Keratinocyte (primary cell): ENCODE measurements around the gene BCL2L12. TPM values are rescaled to one million over a fixed set of nuclear protein-coding genes. Genes with fewer than 3 reads are reported as not detected.

Experiments
- DNase-seq: peaks from one replicate; pipeline ENCODE4 v3.0.0-alpha.2; 2011; ENCODE audit warnings: low read depth, missing footprints, low spot score
- FAIRE-seq: peaks from 2 replicates; lab custom pipeline; 2011; peaks lifted over from hg19 to GRCh38; lab: Jason Lieb, UNC
- H2AFZ ChIP-seq: 2 replicates; pipeline ENCODE4 v1.6.0; 2012; ENCODE audit warnings: low read length, control low read depth, inconsistent platforms; ENCODE audit not compliant: control insufficient read depth
- H3K27ac ChIP-seq: 2 replicates; pipeline ENCODE4 v1.5.1; 2011; ENCODE audit warnings: low read length; ENCODE audit not compliant: control insufficient read depth, insufficient read depth
- H3K27me3 ChIP-seq: 3 replicates; pipeline ENCODE4 v1.6.0; 2011; ENCODE audit warnings: low read length; ENCODE audit not compliant: control insufficient read depth, insufficient read depth; ENCODE audit errors: extremely low read depth
- H3K36me3 ChIP-seq, 2 experiments: 2 replicates in 1 of 2; 3 replicates in 1 of 2; pipeline ENCODE4 v1.5.1; 2011; ENCODE audit warnings: low read length in 2 of 2, mild to moderate bottlenecking in 1 of 2; ENCODE audit not compliant: control insufficient read depth in 2 of 2, insufficient read depth in 2 of 2; ENCODE audit errors: extremely low read depth in 1 of 2
- H3K4me1 ChIP-seq: 3 replicates; pipeline ENCODE4 v1.5.1; 2011; ENCODE audit warnings: low read length; ENCODE audit not compliant: control insufficient read depth, insufficient read depth; ENCODE audit errors: extremely low read depth
- H3K4me2 ChIP-seq: 3 replicates; pipeline ENCODE4 v1.6.0; 2011; ENCODE audit warnings: low read depth, low read length; ENCODE audit not compliant: control insufficient read depth, insufficient read depth; ENCODE audit errors: extremely low read depth
- H3K4me3 ChIP-seq, 3 experiments: fragments of 200-600 bp in 1 of 3; sonication (generic) in 1 of 3; 2 replicates in 2 of 3; 3 replicates in 1 of 3; pipeline ENCODE4 v1.5.1; 2011 to 2016; ENCODE audit warnings: low read length in 3 of 3, mild to moderate bottlenecking in 3 of 3, control low read depth in 2 of 3, inconsistent platforms in 1 of 3, low read depth in 1 of 3, mixed read lengths in 1 of 3, mixed run types in 1 of 3, moderate library complexity in 1 of 3; ENCODE audit not compliant: control insufficient read depth in 2 of 3, insufficient read depth in 2 of 3; ENCODE audit errors: extremely low read depth in 1 of 3
- H3K79me2 ChIP-seq: 2 replicates; pipeline ENCODE4 v1.6.0; 2012; ENCODE audit warnings: low read length; ENCODE audit not compliant: control insufficient read depth, insufficient read depth
- H3K9ac ChIP-seq: 3 replicates; pipeline ENCODE4 v1.6.0; 2011; ENCODE audit warnings: low read length; ENCODE audit not compliant: control insufficient read depth, insufficient read depth; ENCODE audit errors: extremely low read depth
- H3K9me1 ChIP-seq: 3 replicates; pipeline ENCODE4 v1.6.0; 2011; ENCODE audit warnings: low read length; ENCODE audit not compliant: control insufficient read depth, insufficient read depth; ENCODE audit errors: extremely low read depth
- H3K9me3 ChIP-seq: 2 replicates; pipeline ENCODE4 v1.5.1; 2012; ENCODE audit warnings: low read depth, low read length; ENCODE audit not compliant: control insufficient read depth
- H4K20me1 ChIP-seq: 3 replicates; pipeline ENCODE4 v1.6.0; 2011; ENCODE audit warnings: low read length; ENCODE audit not compliant: control insufficient read depth, insufficient read depth; ENCODE audit errors: extremely low read depth
- EZH2 ChIP-seq: IDR thresholded peaks from one replicate; pipeline ENCODE4 v1.6.1; 2012; ENCODE audit warnings: inconsistent platforms, mild to moderate bottlenecking, low read length, moderate library complexity
- dilution Hi-C: fragments of 300-500 bp; cut with MboI; formaldehyde crosslinking; loops from one replicate; pipeline ENCODE4 v1.7.0; 2020; ENCODE audit warnings: low sequenced_read_pairs; ENCODE audit not compliant: extremely low pct_ligation_motif_present
- polyA plus RNA-seq, 5 experiments: library from polyadenylated mRNA; depleted of rRNA in 3 of 5; stranded (reverse) in 3 of 5; stranded (forward) in 1 of 5; unstranded in 1 of 5; fragments of >200 nt; gene quantifications; 1 replicate in 1 of 5; 2 replicates in 3 of 5; 3 replicates in 1 of 5; pipeline versions ENCODE4 v1.2.1 to v1.2.3, GENCODE V29; 2011 to 2012; ENCODE audit warnings: missing spikeins in 2 of 5, low read depth in 1 of 5, low replicate concordance in 1 of 5
- TF ChIP-seq, protein P1 (sequence below), 3 experiments: IDR thresholded peaks in 1 of 3; conservative IDR thresholded peaks in 1 of 3; optimal IDR thresholded peaks in 1 of 3; 2 replicates in 2 of 3; 3 replicates in 1 of 3; pipeline versions ENCODE3 to v1.5.1; 2011; ENCODE audit warnings: low read length in 3 of 3, mild to moderate bottlenecking in 3 of 3, moderate library complexity in 2 of 3, control low read depth in 1 of 3, inconsistent platforms in 1 of 3; ENCODE audit not compliant: insufficient read depth in 2 of 3; ENCODE audit errors: extremely low read depth in 1 of 3

BCL2L12 gene
- polyA plus RNA-seq, 1 donor (not counting 4 experiments of a cell fraction or from before 2014, with no cell fraction given): 14.8 TPM

DNA sequence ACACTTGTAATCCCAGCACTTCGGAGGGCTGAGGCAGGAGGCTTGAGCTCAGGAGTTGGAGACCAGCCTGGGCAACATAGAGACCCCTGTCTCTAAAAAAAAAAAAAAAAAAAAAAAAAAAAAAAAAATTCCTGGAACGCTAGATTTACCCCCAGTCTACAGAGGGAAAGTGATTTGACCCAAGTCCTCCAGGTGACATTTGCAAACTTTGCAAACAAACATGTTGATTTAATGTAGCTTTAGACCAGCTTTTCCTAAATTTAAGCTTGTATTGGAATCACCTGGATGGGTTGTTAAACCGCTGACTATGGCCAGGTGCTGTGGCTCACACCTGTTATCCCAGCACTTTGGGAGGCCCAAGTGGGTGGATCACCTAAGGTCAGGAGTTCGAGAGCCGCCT lies 33.6 kb downstream of the BCL2L12 start:
- Histone ChIP-seq H3K9me1 (no peaks in the 10 kb centered on the region), H3K4me3 (no peak overlapping the region), H4K20me1 (no peaks in the 10 kb centered on the region), H2AFZ (no peak overlapping the region), H3K27ac (no peak overlapping the region), H3K79me2 (no peaks in the 10 kb centered on the region), H3K9me3 (no peaks in the 10 kb centered on the region), H3K4me2 (no peak overlapping the region), H3K36me3 (no peaks in the 10 kb centered on the region), H3K4me1 (no peaks in the 10 kb centered on the region), H3K27me3 (peaks cover 14% of the 10 kb centered on the region), H3K9ac (no peak overlapping the region)
- FAIRE-seq: no peak
- TF ChIP-seq EZH2: no peak
- TF ChIP-seq, protein P1, sequence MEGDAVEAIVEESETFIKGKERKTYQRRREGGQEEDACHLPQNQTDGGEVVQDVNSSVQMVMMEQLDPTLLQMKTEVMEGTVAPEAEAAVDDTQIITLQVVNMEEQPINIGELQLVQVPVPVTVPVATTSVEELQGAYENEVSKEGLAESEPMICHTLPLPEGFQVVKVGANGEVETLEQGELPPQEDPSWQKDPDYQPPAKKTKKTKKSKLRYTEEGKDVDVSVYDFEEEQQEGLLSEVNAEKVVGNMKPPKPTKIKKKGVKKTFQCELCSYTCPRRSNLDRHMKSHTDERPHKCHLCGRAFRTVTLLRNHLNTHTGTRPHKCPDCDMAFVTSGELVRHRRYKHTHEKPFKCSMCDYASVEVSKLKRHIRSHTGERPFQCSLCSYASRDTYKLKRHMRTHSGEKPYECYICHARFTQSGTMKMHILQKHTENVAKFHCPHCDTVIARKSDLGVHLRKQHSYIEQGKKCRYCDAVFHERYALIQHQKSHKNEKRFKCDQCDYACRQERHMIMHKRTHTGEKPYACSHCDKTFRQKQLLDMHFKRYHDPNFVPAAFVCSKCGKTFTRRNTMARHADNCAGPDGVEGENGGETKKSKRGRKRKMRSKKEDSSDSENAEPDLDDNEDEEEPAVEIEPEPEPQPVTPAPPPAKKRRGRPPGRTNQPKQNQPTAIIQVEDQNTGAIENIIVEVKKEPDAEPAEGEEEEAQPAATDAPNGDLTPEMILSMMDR (optimal IDR thresholded peaks at IDR 0.05 in 1 of 3, IDR thresholded peaks at IDR 0.05 in 1 of 3, conservative IDR thresholded peaks at IDR 0.05 in 1 of 3; ENCODE audit: extremely low read depth in 1 of 3, insufficient read depth in 2 of 3, low read length in 3 of 3): no peak
- dilution Hi-C loops: no loop called here
- DNase-seq: no peak

DNA sequence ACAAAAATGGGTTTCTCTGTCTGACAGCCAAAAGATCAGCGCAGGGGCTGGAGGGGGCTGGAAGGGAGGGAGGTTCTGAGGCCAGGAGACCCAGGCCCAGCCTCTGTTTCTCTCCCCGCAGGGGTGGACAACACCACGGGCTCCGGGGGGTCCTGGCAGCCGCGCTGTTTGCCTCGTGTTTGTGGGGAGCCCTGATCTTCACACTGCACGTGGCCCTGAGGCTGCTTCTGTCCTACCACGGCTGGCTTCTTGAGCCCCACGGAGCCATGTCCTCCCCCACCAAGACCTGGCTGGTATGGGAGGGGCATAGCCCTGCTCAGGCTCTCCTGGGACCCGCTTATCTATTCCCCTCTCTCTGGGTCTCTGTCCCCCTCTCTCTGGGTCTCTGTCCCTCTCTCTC lies 34.8 kb downstream of the BCL2L12 start:
- H3K36me3 ChIP-seq: no peaks in the 10 kb centered on the region
- H2AFZ ChIP-seq: no peak overlapping the region
- no peak overlapping the region for H3K4me3 ChIP-seq
- no peak for DNase-seq
- no peaks in the 10 kb centered on the region for H4K20me1 ChIP-seq
- H3K79me2 ChIP-seq: no peaks in the 10 kb centered on the region
- peaks cover 14% of the 10 kb centered on the region for H3K27me3 ChIP-seq
- no peak for TF ChIP-seq EZH2
- TF ChIP-seq, protein P1 (optimal IDR thresholded peaks at IDR 0.05 in 1 of 3, IDR thresholded peaks at IDR 0.05 in 1 of 3, conservative IDR thresholded peaks at IDR 0.05 in 1 of 3; ENCODE audit: extremely low read depth in 1 of 3, insufficient read depth in 2 of 3, low read length in 3 of 3): no peak
- no peak for FAIRE-seq
- H3K4me2 ChIP-seq: no peak overlapping the region
- dilution Hi-C loops: no loop called here
- no peaks in the 10 kb centered on the region for H3K9me3 ChIP-seq
- no peaks in the 10 kb centered on the region for H3K9me1 ChIP-seq
- H3K4me1 ChIP-seq: no peaks in the 10 kb centered on the region
- H3K27ac ChIP-seq: no peak overlapping the region
- H3K9ac ChIP-seq: no peak overlapping the region
